Endodermal cell (in vitro differentiated cells): ENCODE data around the gene TAF15. TPM values are rescaled to one million over a fixed set of nuclear protein-coding genes. Genes with fewer than 3 reads are reported as not detected.
A peak's percentile ranks its signal among the peaks of the same experiment; 100 is the strongest.

Source experiments
- DNase-seq: peaks from one replicate; pipeline ENCODE4 v3.0.0-alpha.2; 2017
- H3K27ac ChIP-seq: 2 replicates; pipeline ENCODE4 v1.5.1; 2013; ENCODE audit warnings: mild to moderate bottlenecking, low read depth, low read length, moderate library complexity
- H3K27me3 ChIP-seq: 2 replicates; pipeline ENCODE4 v1.6.1; 2013; ENCODE audit warnings: mild to moderate bottlenecking, low read length, moderate library complexity; ENCODE audit not compliant: insufficient read depth, control insufficient read depth, poor library complexity, severe bottlenecking
- H3K36me3 ChIP-seq: 2 replicates; pipeline ENCODE4 v1.7.0; 2013; ENCODE audit warnings: mild to moderate bottlenecking, low read length, moderate library complexity; ENCODE audit not compliant: control insufficient read depth, insufficient read depth
- H3K4me1 ChIP-seq: one replicate; pipeline ENCODE4 v1.7.0; 2013; ENCODE audit warnings: low read length; ENCODE audit not compliant: control insufficient read depth, insufficient read depth
- H3K4me3 ChIP-seq: 2 replicates; pipeline ENCODE4 v1.5.1; 2013; ENCODE audit warnings: mild to moderate bottlenecking, low read length, moderate library complexity
- H3K9ac ChIP-seq: 2 replicates; pipeline ENCODE4 v1.6.1; 2013; ENCODE audit warnings: mild to moderate bottlenecking, low read length, moderate library complexity; ENCODE audit not compliant: poor library complexity, severe bottlenecking; ENCODE audit errors: extremely low read depth
- H3K9me3 ChIP-seq: 2 replicates; pipeline ENCODE4 v1.6.1; 2013; ENCODE audit warnings: mild to moderate bottlenecking, low read length, moderate library complexity; ENCODE audit not compliant: control insufficient read depth
- H3K27ac Mint-ChIP-seq: 2 replicates; pipeline ENCODE4 v1.8.0; 2020; ENCODE audit warnings: mixed read lengths
- H3K27me3 Mint-ChIP-seq: 2 replicates; pipeline ENCODE4 v1.8.0; 2021; ENCODE audit warnings: mild to moderate bottlenecking, mixed read lengths; ENCODE audit not compliant: insufficient read depth
- H3K36me3 Mint-ChIP-seq: 2 replicates; pipeline ENCODE4 v1.8.0; 2020; ENCODE audit warnings: low read depth, mixed read lengths
- H3K4me1 Mint-ChIP-seq: 2 replicates; pipeline ENCODE4 v1.8.0; 2020; ENCODE audit warnings: mixed read lengths
- H3K4me3 Mint-ChIP-seq: 2 replicates; pipeline ENCODE4 v1.8.0; 2020; ENCODE audit warnings: mild to moderate bottlenecking, moderate library complexity, mixed read lengths
- H3K9me3 Mint-ChIP-seq: 2 replicates; pipeline ENCODE4 v1.8.0; 2020; ENCODE audit warnings: mild to moderate bottlenecking, mixed read lengths
- WGBS, 2 experiments: methylation state at CpG; one replicate each; pipeline versions ENCODE4 v1.1.5 to v1.1.7; 2013; ENCODE audit warnings: missing lambda C conversion rate in 2 of 2, mixed read lengths in 1 of 2; ENCODE audit not compliant: insufficient coverage in 1 of 2, insufficient read length in 1 of 2; 5-methylcytosine and 5-hydroxymethylcytosine counted together
- total RNA-seq, 2 donors: library from RNA; stranded (reverse); fragmentation: NEBNext Ultra II Directional in 1 of 2; extraction: Animal tissue kit (Norgen Biotek cat#: 25700) in 1 of 2; gene quantifications; 2 replicates in 1 of 2; 3 replicates in 1 of 2; pipeline ENCODE4 v1.2.1, GENCODE V29; 2021
- TF ChIP-seq, protein P1 (sequence below): fragments of 200-600 bp; sonication (generic); conservative IDR thresholded peaks from 2 replicates; pipeline ENCODE4 v1.5.0; 2021; ENCODE audit warnings: antibody characterized with exemption, mild to moderate bottlenecking

Gene TAF15
- total RNA-seq, 2 donors from 2014 or later: 230 to 247 TPM

DNA sequence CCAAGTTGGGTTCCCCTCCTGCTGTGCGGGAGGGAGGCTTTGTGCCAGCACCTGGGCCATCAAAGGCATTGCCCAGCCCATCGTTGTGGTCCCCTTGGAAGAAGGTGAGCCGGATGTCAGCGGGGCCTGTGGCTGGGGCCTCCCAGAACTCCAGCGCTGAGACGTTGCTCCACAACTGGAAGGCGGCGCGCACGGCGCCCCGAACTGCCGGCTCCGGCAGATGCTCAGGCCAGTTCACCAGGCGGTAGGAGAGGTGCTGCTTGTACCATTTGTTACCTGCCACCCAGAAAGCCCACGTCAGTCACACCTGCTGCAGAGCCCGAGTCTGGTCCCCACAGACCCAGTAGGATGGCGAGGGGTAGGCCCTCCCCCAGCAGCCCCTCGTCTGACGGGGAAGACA is 36.2 kb upstream of the TAF15 start:
- Histone ChIP-seq H3K27ac (no peak overlapping the region), H3K4me3 (no peak overlapping the region), H3K36me3 (no peaks in the 10 kb centered on the region), H3K4me1 (no peaks in the 10 kb centered on the region), H3K27me3 (no peaks in the 10 kb centered on the region), H3K9me3 (no peaks in the 10 kb centered on the region), H3K9ac (no peak overlapping the region)
- 93 to 95% methylated on average over 17 to 20 of the region's 20 CpGs for WGBS, 2 experiments
- DNase-seq: no peak
- no peak overlapping the region for H3K4me3 Mint-ChIP-seq
- H3K4me1 Mint-ChIP-seq: peaks cover 11% of the 10 kb centered on the region
- TF ChIP-seq, protein P1, sequence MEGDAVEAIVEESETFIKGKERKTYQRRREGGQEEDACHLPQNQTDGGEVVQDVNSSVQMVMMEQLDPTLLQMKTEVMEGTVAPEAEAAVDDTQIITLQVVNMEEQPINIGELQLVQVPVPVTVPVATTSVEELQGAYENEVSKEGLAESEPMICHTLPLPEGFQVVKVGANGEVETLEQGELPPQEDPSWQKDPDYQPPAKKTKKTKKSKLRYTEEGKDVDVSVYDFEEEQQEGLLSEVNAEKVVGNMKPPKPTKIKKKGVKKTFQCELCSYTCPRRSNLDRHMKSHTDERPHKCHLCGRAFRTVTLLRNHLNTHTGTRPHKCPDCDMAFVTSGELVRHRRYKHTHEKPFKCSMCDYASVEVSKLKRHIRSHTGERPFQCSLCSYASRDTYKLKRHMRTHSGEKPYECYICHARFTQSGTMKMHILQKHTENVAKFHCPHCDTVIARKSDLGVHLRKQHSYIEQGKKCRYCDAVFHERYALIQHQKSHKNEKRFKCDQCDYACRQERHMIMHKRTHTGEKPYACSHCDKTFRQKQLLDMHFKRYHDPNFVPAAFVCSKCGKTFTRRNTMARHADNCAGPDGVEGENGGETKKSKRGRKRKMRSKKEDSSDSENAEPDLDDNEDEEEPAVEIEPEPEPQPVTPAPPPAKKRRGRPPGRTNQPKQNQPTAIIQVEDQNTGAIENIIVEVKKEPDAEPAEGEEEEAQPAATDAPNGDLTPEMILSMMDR: no peak
- no peaks in the 10 kb centered on the region for H3K36me3 Mint-ChIP-seq
- H3K27ac Mint-ChIP-seq: no peak overlapping the region
- H3K27me3 Mint-ChIP-seq: peaks cover 13% of the 10 kb centered on the region
- no peaks in the 10 kb centered on the region for H3K9me3 Mint-ChIP-seq

DNA sequence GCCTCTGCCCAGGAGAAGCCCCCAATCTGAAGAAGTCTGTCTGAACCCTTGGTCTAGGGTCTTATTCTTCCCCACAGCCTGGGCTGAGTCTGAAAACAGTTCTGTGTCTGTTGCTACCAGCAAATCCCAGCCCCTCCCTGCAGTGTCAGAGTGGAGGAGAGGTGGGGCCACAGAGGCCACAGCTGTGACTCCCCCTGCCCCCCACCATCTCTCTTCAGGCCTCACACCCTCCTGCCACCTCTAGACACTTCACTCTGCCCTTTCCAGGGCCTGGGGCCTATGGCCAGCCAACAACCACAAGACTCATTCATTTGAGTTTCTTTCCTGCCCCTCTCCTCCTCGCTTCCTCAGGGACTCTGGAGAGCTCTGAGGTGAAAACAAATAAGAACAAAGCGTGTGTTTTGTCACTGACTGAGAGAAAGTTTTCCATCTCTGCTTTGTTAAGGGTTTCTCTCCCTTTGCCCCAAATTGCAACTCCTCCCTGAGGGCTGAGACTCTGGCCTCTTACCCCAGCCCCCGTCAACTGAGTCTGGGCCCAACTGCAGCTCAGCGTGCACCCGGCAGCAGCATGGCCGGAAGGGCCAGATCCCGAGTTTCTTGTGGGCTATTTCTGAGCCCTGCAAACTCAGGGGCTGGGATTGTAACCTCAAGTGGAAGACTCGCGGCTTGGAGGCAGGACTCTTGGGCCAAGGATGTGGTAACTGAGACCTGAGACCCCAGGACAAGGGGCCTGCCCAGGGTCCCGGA is 35.4 kb upstream of the TAF15 start:
- H3K27ac ChIP-seq: peak overlapping the region; percentile 52
- no peaks in the 10 kb centered on the region for H3K9me3 Mint-ChIP-seq
- no peak overlapping the region for H3K4me3 ChIP-seq
- TF ChIP-seq, protein P1: no peak
- no peak overlapping the region for H3K9ac ChIP-seq
- peaks cover 7% of the 10 kb centered on the region for H3K27me3 Mint-ChIP-seq
- H3K4me1 Mint-ChIP-seq: peaks cover 11% of the 10 kb centered on the region
- H3K27ac Mint-ChIP-seq: peak overlapping the region; percentile 75
- no peaks in the 10 kb centered on the region for H3K36me3 Mint-ChIP-seq
- no peaks in the 10 kb centered on the region for H3K9me3 ChIP-seq
- H3K36me3 ChIP-seq: no peaks in the 10 kb centered on the region
- no peak overlapping the region for H3K4me3 Mint-ChIP-seq
- DNase-seq: peak; percentile 59
- WGBS, 2 experiments: 91 to 92% methylated on average over 8 to 10 of the region's 10 CpGs
- no peaks in the 10 kb centered on the region for H3K27me3 ChIP-seq
- no peaks in the 10 kb centered on the region for H3K4me1 ChIP-seq

DNA sequence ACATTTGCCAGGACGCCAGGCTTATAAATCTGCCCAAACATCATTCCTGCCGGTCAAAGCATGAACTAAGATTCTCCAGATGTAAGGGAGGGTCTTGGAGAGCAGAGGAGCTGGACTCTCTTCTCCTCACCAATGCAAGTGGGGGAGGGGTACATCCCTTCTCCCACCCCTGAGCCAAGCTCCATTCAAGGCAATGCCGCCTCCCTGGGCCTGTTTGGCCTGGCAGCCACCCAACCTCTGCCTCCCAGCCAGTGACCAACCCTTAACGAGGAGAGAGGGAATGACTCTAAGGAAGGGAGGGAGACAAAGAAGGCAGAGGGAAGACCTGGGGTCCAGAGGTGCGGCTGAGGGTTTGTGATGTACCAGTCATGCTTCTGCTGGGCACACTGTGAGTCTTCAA is 34.8 kb upstream of the TAF15 start:
- Mint-ChIP-seq H3K36me3 (no peaks in the 10 kb centered on the region), H3K4me3 (no peak overlapping the region), H3K27me3 (peaks cover 5% of the 10 kb centered on the region), H3K27ac (no peak overlapping the region), H3K9me3 (no peaks in the 10 kb centered on the region), H3K4me1 (peaks cover 11% of the 10 kb centered on the region)
- Histone ChIP-seq H3K27ac (peak overlapping the region; percentile 52), H3K36me3 (no peaks in the 10 kb centered on the region), H3K4me3 (no peak overlapping the region), H3K27me3 (no peaks in the 10 kb centered on the region), H3K9ac (no peak overlapping the region), H3K9me3 (no peaks in the 10 kb centered on the region), H3K4me1 (no peaks in the 10 kb centered on the region)
- peak; percentile 60 for DNase-seq
- TF ChIP-seq, protein P1: no peak
- WGBS, 2 experiments: 87% methylated on average over 5 of the region's 5 CpGs; no CpG with 5 or more reads in 1 of the 2 experiments
